Activated gamma-delta T cell treated with anti-CD3 and anti-CD28 coated beads, Interleukin-2, amount 50 U/mL, for 16 hours (primary cell): ENCODE data around the gene CDK14.
"Not testable (repeated sequence)": the region's sequence is repeated elsewhere in the genome, so short reads cannot be mapped to it uniquely, and the experiment has no call there.

Experiments
- DNase-seq: peaks from one replicate; pipeline ENCODE4 v3.0.0-alpha.2; 2020; ENCODE audit warnings: low read depth

The CDK14 gene

DNA sequence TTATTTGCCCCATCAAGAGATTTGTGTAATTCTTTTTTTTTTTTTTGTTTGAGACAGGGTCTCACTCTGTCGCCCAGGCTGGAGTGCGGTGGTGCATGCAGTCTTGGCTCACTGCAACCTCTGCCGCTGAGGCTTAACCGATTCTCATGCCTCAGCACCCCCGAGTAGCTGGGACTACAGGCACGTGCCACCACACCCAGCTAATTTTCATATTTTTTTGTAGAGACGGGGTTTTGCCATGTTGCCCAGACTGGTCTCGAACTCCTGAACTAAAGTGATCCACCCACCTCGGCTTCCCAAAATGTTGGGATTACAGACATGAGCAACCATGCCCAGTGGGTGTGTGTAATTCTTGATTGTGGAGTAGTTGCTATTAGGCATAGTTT is 161.4 kb downstream of the CDK14 start:
- DNase-seq: not testable (repeated sequence)

DNA sequence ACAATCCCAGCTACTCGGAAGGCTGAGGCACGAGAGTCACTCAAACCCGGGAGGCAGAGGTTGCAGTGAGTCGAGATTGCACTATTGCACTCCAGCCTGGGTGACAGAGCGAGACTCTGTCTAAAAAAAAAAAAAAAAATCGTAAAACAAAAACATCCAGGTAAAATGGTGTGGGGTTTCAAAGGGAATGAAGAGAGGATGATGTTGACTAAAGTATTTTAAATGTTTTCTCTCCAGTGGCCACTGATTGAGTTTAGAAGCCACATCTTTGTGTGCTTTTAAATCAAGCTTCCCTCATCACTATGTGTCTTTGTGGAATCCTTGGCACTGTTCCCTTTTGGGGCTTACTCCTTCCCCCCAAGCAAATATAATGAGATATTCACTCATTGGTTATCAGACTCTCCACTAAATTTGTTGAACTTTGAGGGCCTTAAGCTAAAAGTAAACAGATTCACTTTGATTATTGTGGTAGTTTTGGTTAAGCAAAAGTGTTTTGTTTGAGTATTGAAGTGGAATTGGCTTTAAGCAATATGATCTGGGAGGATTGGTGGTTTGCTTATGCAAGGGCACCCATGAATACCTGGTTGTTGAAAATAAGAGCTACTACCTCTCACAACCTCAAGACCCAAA is 162.9 kb downstream of the CDK14 start:
- DNase-seq: no peak

DNA sequence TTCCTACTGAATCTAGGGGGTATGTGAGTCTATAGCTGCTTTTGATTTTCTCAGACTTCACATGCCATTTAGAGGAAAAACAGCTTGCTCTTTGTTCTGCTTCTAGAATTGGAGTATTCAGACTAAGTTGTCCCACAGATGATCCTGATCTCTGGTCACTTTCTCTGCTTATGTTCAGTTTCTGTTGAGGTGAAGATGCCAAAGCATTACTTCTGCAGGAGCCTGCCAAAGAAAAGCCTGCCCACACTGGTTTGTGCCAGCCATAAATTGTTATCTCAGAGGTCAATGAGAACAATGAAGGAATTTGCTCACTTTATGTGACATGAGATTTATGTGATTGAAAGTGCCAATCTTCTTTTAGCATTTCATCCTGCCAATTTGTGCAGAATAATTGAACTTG is 163.6 kb downstream of the CDK14 start:
- no peak for DNase-seq

DNA sequence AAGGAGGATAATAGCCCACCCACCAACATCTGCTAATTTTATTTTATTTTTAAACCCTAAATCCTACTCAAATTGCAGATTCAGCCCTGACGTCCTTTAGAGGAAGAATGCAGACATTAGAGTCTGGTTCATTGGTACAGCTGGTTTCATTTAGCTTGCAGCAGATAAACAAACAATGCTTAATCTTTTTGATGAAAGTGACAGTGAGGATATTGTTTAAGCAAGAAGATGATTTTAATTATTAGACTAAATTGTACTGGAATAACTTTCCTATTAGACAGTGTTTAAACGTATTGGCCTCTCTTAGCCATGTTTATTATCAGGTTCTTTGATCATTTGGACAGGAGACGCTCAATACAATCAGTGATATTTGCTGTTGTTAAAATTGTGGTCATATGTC is 164.8 kb downstream of the CDK14 start:
- DNase-seq: no peak

DNA sequence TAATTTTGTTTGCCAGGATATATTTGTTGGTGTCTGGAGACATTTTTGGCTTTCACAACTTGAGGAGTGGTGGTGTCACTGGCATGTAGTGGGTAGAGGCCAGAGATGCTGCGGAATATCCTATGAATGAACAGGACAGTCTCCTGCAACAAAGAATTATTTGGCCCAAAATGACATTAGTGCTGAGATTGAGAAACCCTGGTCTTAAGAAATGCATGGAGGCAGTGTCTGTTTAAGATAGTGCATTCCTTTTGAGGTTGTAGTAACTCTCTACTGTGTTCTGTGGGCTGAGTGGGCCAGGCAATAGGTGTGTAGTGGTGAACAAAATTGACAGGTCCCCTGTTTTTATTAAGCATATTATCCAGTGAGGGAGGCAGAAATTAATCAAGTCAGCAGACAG is 165.5 kb downstream of the CDK14 start:
- no peak for DNase-seq

DNA sequence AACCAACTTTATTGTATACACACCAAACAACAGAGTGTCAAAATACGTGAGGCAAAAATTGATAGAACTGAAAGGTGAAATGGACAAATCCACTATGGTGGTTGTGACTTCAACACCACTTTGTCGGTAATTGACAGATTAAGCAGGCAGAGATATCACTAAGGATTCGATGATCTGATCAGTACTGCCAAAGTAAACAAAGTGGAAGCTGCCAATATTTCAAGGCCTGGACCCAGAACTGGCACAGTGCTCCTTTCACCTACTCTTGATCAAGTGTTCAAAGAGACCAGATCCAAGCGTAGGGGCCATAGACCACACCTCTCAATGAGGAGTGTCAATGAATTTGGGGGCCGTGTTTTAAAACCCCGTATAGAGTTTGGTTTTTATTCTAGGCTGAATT is 167.0 kb downstream of the CDK14 start:
- no peak for DNase-seq

DNA sequence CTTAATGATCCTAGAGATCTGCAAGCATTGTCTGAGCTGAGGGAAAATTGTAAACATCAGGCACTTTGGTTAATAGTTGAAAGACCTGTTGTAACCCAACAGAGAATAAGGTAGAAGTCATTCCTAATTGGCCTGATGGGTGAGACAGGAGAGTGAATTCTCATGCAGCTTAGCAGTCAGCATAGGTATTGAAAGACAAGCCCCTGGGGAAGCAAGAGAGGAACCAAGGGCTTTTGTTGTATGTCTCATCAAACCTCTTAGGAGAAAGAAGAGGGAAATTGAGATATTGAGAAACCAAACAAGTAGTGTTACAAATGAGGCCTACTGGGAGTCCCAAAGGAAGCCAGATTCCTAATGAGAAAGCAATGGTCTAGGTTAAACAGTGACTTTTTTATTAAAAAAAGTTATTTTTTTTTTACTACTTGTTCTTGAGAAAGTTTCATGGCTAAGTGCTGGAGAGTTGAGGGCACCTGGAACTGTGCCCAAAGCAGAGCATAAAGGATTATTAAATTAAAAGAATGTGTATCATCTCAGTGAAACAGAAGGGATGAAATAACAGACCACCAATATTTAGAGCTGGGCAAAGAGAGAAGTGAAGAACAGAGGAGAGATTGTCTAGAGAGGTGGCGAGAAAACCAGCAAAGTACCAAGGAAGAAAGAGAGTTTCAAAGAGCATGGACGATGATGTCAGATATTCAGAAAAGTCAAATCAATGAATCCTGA is 168.9 kb downstream of the CDK14 start:
- DNase-seq: no peak

DNA sequence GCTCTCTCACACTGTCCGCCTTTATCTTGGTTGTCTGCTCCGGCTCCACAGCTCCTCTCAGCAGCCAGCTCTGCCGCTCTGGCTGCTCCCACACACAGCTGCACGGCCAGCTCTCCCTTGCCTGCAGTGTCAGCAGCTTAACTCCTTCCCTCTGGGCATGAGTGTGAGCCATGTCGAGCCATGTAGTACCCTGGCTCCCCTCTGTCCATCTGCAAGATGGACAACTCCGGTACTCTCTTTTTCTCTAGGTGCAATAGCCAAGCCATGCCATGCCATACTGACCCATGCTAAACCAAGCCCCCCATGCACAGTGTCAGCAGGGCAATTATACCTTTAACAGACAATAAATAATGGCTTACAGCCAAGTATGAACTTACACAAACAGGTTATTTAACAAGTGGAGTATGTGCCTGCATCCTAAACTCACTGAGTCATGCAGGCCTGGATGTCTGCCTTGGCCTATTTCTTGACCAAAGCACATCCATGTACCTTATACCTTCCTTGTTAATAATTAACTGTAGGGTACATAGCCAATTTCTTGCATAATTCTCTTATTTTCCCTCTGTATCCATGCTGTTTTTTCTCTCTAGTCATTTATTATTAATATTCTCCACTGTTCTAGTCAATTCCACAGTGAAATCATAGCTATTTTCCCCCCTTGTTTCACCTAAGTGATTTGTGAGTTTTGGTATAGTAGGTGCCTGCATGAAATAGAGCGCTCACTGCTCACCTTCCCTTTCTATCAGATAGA is 170.9 kb downstream of the CDK14 start:
- no peak for DNase-seq

DNA sequence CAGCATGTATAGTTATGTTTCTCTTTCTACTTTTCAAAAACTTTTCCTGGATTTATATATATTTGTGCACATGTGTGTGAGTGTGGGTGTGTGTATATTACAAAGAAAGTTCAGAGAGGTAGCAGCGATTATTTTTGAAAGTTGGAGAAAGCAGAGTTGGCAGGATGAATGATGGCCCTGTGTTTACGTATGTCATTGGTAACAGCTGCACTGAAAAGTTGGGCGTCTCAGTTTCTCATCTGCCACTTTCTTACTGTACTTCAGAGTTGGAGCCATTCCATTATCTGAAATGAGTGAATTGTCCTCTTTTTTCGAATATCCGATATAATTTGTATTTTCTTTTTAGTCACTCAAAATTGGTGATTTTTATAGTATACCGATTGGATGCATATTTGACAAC is 172.2 kb downstream of the CDK14 start:
- DNase-seq: no peak

DNA sequence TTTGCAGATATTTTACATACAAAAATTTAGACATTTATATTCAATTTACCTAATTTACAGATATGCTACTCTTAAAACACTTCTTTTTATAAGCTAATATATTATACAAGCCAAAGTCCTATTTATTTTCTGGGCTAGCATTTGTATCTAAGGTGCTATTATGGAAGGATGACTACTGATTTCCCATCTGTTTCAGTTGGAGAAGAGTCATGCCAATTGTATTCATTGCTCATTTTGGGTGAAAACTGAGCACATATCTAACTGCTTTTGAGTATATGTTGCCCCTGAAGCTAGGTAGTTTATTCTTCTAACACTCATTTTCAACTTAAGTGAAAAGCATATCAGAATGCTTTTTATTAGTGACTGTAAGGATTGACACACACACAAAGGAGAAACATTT is 172.9 kb downstream of the CDK14 start:
- DNase-seq: no peak

DNA sequence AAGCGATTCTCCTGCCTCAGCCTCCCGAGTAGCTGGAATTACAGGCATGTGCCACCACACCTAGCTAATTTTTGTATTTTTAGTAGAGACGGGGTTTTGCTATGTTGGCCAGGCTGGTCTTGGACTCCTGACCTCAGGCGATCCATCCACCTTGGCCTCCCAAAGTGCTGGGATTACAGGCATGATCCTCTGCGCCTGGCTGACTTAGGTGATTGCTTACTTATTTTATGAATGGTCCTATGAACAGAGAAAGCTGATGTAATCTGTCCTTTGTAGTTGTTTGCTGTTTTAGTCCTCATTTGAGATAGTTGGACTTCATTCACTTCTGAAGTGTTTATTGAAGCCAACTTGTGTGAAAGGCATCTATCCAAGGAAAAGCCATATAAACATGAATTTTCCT is 173.4 kb downstream of the CDK14 start:
- DNase-seq: not testable (repeated sequence)

DNA sequence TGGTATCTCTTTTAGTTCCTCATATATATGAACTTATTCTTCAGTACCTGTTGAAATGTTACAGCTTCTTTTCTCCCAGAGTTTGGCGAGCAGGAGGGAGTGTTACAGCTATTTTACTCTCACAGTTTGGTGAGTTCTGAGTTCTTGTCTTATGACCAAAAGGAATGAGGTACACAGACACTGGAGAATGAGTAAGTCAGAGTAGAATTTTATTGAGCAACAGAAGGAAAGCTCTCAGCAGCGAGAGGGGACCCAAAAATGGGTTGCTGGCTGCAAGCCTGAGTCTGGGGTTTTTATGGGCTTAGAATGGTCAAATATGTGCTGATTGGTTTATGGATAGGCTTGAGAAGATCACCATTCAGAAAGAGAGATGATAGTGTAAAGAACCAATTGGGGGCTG is 175.2 kb downstream of the CDK14 start:
- no peak for DNase-seq

DNA sequence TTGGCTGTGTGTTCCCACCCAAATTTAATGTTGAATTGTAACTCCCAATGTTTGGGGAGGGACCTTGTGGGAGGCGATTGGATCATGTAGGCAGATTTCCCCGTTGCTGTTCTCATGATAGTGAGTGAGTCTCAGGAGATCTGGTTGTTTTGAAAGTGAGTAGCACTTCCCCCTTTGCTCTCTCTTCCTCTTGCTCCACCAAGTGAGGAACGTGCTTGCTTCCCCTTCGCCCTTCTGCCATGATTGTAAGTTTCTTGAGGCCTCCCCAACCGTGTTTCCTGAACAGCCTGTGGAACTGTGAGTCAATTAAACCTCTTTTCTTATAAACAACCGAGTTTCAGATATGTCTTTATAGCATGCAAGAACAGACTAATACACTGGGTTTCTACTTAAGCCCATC is 176.3 kb downstream of the CDK14 start:
- DNase-seq: no peak

DNA sequence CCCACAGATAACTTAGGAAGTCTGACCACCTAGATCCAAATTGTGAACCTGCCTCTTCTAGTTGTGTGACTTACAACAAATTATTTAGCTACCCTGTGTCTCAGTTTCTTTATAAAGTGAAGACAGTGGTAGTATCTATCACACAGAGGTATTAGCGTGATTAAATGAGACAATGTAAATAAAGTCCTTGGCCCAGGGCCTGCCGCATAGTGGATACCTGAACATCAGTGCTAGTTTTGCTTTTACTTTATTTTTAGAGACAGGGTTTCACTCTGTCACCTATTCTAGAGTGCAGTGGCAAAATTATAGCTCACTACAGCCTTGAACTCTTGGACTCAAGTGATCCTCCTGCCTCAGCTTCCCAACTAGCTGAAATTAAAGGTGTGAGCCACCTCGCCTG is 177.1 kb downstream of the CDK14 start:
- DNase-seq: no peak

DNA sequence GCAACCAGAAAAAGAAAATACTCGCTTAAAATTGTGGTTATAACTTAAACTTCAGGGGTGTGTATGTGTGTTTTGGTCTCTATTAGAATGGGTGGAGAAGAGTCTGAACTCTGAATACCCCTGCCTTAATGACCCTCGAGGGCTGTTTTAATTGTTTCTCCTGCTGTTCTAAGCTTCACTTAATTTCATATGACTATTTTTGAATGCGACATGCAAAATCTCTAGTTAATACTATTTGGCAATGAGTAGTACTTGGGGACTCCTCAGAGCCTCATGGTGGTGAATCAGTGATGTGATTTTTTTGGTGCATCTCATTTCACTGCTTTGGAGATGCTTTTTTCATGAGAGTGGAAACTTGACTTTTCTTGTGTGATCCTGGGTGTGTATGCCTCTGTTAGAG is 178.6 kb downstream of the CDK14 start:
- no peak for DNase-seq

DNA sequence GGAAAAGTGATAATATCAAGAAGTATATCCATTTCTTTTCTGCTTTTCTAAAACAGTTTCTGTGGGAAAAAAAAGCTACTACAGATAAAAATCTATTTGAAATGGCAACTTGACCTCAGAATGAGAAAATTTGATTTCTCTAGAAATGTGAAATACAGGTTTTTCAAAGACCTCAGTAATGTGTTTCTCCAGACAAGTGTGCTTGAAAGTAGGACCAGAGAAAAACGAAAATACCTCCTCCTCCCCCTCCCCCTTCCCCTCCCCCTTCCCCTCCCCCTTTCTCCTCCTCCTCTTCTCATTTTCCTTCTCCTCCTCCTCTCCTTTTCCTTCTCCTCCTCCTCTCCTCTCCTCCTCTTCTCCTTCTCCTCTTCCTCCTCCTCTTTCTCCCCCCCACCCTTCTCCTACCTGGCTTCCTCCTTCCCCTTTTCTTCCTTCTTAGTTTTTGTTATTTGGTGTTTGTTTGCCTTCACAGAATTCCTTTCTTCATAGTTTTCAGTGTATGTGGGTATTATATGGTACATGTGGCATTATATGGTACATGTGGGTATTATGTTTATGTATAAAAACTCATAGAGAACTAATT is 179.4 kb downstream of the CDK14 start:
- DNase-seq: no peak

DNA sequence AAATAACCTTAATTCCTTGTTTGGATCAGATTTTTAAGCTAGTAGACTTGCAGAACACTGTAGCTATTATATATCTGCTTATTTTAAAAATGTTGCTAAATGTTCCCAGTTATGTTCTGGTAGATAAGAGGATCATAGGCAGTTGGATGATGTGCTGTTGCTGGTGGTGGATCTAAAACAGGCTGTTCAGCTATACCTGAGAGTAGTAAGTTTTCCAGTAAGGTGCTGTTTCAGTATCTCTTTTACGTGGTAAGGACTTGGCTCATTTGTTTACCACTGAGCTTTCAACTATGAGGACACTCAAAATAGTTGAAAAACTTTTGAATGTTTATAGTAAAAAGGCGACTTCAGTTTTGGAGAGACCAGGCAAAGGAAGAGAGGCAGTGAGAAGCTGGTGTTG is 180.9 kb downstream of the CDK14 start:
- DNase-seq: no peak

DNA sequence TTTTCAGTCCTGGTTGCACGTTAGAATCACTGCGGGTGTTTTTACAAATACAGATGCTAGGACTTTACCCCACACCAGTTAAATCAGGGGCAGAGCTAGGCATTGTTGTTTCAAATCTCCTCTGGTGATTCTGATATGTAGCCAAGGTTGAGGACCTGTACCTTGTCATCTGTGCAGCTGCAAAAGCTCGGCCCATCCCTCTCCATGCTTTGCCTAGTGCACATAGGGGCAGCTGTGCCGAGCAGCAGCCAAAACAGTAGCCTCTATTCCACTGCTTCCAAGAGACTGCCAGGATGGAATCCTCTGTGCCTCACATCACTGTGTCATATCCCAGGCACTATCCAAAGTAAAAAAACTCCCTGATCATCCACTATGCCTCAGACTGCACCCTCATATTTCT is 181.3 kb downstream of the CDK14 start:
- no peak for DNase-seq

DNA sequence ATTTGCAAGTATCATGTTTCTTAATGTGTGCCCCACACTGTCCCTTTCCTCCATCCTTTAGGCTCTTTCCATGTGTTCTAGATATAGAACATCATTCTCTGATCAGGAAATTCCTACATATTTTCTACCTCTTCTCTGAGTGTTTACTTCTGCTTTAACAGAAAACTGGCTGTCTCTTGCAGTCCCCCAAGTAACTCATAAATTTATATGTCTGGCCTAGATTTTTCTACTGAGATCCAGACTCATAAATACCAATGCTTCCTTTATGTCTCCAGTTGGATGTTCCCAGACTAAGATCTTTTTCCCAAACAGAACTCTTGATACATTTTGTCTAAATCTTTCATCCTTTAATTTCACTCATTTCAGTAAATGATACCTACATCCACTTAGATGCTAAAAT is 181.8 kb downstream of the CDK14 start:
- no peak for DNase-seq

DNA sequence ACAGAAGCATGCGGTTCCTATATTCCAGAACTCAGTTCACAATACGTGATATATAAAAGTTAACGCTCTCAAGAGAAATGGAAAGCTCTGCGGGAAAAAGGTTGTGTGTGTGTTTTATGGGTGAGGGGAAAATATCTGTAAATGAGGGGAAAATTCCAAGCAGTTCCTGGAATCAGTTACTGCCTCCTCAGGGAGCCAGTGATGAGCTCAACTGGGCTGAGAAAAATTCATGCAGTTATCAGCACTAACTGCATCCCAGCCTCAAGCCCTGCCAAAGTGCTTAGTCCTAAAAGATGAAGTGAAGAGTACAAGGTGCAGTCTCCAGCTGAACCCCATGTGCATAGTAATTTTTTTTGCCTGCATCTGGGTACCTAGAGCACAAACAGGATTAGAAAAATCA is 191.9 kb downstream of the CDK14 start:
- no peak for DNase-seq

DNA sequence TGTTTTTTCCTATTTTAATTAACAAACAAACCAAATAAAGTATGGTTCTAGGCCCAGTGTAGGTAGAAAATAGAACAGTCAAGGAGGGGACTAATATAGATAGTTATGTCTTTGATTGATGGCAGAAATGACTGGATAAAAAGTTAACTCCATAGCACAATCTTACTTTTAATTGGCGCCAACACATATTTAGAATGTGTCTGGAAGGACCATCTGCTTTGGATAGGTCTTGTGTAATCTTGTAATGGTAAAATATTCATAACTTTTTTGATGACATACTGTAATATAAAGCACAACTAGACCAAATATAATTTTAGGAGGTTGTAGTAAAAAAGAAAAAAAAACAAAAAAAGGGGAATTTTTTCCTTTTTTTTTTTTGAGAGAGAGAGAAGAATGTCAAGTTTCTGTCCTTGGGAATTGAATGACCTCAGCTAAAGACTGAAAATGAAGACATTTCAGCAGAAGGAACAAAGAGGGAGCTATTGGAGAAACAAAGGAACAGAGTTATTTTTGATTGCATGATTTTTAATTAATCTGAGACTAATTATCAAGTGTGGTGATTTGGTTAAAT is 193.7 kb downstream of the CDK14 start:
- DNase-seq: no peak

DNA sequence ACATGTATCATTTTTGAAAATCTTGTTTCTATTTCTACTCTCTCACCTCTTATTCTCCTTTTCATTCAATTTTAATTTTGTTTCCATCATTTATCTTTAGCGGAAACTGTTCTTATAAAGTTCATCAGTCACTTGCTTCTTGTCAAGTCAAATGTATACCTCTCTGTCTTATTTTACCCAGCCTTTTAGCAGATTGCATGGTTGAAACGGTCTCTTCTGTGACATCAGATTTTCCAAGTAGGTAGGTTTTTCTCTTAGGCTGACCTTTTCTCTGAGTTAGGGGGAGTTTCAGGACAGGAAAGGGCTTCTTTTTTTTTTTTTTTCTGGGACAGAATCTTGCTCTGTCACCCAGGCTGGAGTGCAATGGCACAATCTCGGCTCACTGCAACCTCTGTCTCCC is 195.5 kb downstream of the CDK14 start:
- DNase-seq: no peak

DNA sequence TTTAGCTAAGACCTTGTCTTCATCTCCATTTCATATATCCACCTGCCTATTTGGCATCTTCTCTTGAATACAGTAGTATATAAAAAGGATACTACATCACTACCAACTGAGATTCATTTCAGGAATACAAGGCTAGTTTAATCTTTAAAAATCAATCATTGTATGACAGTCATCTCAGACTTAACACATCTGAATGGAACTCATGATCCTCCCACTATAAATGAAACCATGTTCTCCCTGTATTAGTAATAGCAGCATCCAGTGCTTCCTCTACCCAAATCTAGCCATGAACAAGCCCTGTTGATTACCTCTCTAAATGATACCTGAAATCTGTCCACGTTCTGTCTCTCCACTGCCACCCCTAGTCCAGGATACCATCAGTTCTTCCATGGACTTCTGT is 196.2 kb downstream of the CDK14 start:
- DNase-seq: no peak
